HG03135 (cell line): Measurements from ENCODE around the gene CAMK1.

Experiments
- ATAC-seq: cut with Tn5 transposase; IDR thresholded peaks from one replicate; pipeline ENCODE4 v1.9.1; 2021; ENCODE audit warnings: mild to moderate bottlenecking, moderate library complexity; ENCODE audit not compliant: unreplicated experiment

CAMK1 gene

GRCh38 chr3:9713142-9713541 lies 56.6 kb downstream of the CAMK1 start:
- no peak for ATAC-seq

- ATAC-seq, result no peak
Observed at GRCh38 chr3:9712415-9712814, 57.3 kb downstream of the CAMK1 start.

- no peak for ATAC-seq
Observed at GRCh38 chr3:9710174-9710739, 59.5 kb downstream of the CAMK1 start.
